K562 (cell line): ENCODE results near the gene CEP41. TPM values are rescaled to one million over a fixed set of nuclear protein-coding genes. Genes with fewer than 3 reads are reported as not detected.

ENCODE experiments used
- ATAC-seq: fragments of 200-7000 bp; cut with Tn5 transposase; 3 replicates; pipeline ENCODE4 v1.9.1; 2020; ENCODE audit warnings: moderate library complexity
- BruUV-seq: library from RNA; stranded (reverse); fragments of 400-500 nt; replicated peaks from 2 replicates; lab custom pipeline; 2021; lab: Mats Ljungman, UMichigan
- CTCF ChIA-PET: fragments of 300-600 bp; formaldehyde crosslinking; extraction: SDS; loops from one replicate; lab custom pipeline; 2021; ENCODE audit warnings: low intra/inter-chr PET ratio; lab: Yijun Ruan, JAX
- POLR2A ChIA-PET: fragments of 300-600, 350-650 bp; sonication (Branson Sonifier 250); formaldehyde crosslinking; extraction: SDS; loops from one replicate; lab custom pipeline; 2021; ENCODE audit warnings: antibody characterized with exemption, inconsistent platforms; lab: Yijun Ruan, JAX
- DNase-seq, 4 experiments: peaks; one replicate each; pipeline versions ENCODE4 v3.0.0 to v3.0.0-alpha.2; 2011 to 2018; ENCODE audit warnings: low spot score in 3 of 4, mixed read lengths in 3 of 4; ENCODE audit errors: extremely low read depth in 1 of 4
- FAIRE-seq: peaks from 2 replicates; lab custom pipeline; 2011; peaks lifted over from hg19 to GRCh38; lab: Jason Lieb, UNC
- H2AFZ ChIP-seq: 2 replicates; pipeline ENCODE4 v1.6.0; 2011; ENCODE audit warnings: low read depth, low read length, control low read depth, inconsistent platforms
- H3K27ac ChIP-seq: fragments of 200-600 bp; 3 replicates; pipeline ENCODE4 v1.8.0; 2011; ENCODE audit warnings: low read depth, mild to moderate bottlenecking, control low read depth, inconsistent platforms, low read length, moderate library complexity, mixed read lengths; ENCODE audit errors: extremely low read depth
- H3K27me3 ChIP-seq, 2 experiments: fragments of 300-600 bp in 1 of 2; 2 replicates in 1 of 2; 3 replicates in 1 of 2; pipeline versions ENCODE4 v1.6.0 to v1.8.0; 2011; ENCODE audit warnings: inconsistent platforms in 2 of 2, low read length in 2 of 2, mild to moderate bottlenecking in 1 of 2, mixed read lengths in 1 of 2, moderate library complexity in 1 of 2; ENCODE audit not compliant: control insufficient read depth in 2 of 2, insufficient read depth in 2 of 2
- H3K36me3 ChIP-seq: fragments of 300-600 bp; 3 replicates; pipeline ENCODE4 v1.8.0; 2011; ENCODE audit warnings: mild to moderate bottlenecking, low read length, inconsistent platforms; ENCODE audit not compliant: control insufficient read depth, insufficient read depth
- H3K4me1 ChIP-seq, 2 experiments: fragments of 200-600 bp in 1 of 2; replicated peaks in 1 of 2; 2 replicates in 1 of 2; 3 replicates in 1 of 2; pipeline versions ENCODE4 v1.5.1 to v1.8.0; 2011; ENCODE audit warnings: inconsistent platforms in 2 of 2, low read length in 2 of 2, mild to moderate bottlenecking in 1 of 2, mixed read lengths in 1 of 2, moderate library complexity in 1 of 2; ENCODE audit not compliant: control insufficient read depth in 2 of 2, insufficient read depth in 2 of 2
- H3K4me2 ChIP-seq: 2 replicates; pipeline ENCODE4 v1.6.1; 2011; ENCODE audit warnings: low read length, control low read depth, inconsistent platforms, mixed read lengths; ENCODE audit not compliant: insufficient read depth
- H3K4me3 ChIP-seq: fragments of 200-600 bp; sonication (generic), shearing (Covaris generic); 2 replicates; pipeline ENCODE4 v1.5.1; 2016; ENCODE audit warnings: control low read depth, inconsistent platforms
- H3K79me2 ChIP-seq: fragments of 200-600 bp; 3 replicates; pipeline ENCODE4 v1.8.0; 2011; ENCODE audit warnings: low read length, inconsistent platforms; ENCODE audit not compliant: control insufficient read depth, insufficient read depth
- H3K9ac ChIP-seq, 2 experiments: 2 replicates each; pipeline versions ENCODE4 v1.6.0 to v1.6.1; 2011; ENCODE audit warnings: low read depth in 2 of 2, low read length in 2 of 2, control low read depth in 1 of 2, inconsistent platforms in 1 of 2, mild to moderate bottlenecking in 1 of 2, mixed read lengths in 1 of 2; ENCODE audit not compliant: insufficient read depth in 1 of 2
- H3K9me1 ChIP-seq: one replicate; pipeline ENCODE4 v1.6.0; 2011; ENCODE audit warnings: inconsistent platforms, mild to moderate bottlenecking, low read length, moderate library complexity; ENCODE audit not compliant: control insufficient read depth, insufficient read depth
- H3K9me3 ChIP-seq: replicated peaks from 2 replicates; pipeline ENCODE4 v1.5.1; 2011; ENCODE audit warnings: low read depth, low read length, inconsistent platforms; ENCODE audit not compliant: control insufficient read depth, insufficient read depth
- H4K20me1 ChIP-seq: replicated peaks from 2 replicates; pipeline ENCODE4 v1.6.1; 2011; ENCODE audit warnings: low read length, inconsistent platforms, mixed read lengths; ENCODE audit not compliant: control insufficient read depth, insufficient read depth
- ATF4 ChIP-seq: fragments of 450-650 bp; formaldehyde crosslinking; IDR thresholded peaks from 2 replicates; pipeline ENCODE4 v1.4.0; 2022; ENCODE audit warnings: mild to moderate bottlenecking, moderate library complexity
- COPS2 ChIP-seq: fragments of 450-650 bp; conservative IDR thresholded peaks from 2 replicates; pipeline ENCODE4 v1.6.1; 2016; ENCODE audit warnings: mild to moderate bottlenecking, moderate library complexity
- CREB1 ChIP-seq, 2 experiments: sonication (generic) in 1 of 2; formaldehyde crosslinking in 1 of 2; IDR thresholded peaks; 2 replicates each; pipeline versions ENCODE4 v1.6.1 to v1.8.0; 2012 to 2022; ENCODE audit warnings: inconsistent platforms in 1 of 2, mild to moderate bottlenecking in 1 of 2, missing genetic modification reagents in 1 of 2, moderate library complexity in 1 of 2
- FOXM1 ChIP-seq, 2 experiments: fragments of 450-650 bp in 1 of 2; sonication (generic) in 1 of 2; formaldehyde crosslinking in 1 of 2; IDR thresholded peaks; 2 replicates each; pipeline versions ENCODE4 v1.6.1 to v1.9.0; 2017 to 2022; ENCODE audit warnings: low read depth in 2 of 2, mild to moderate bottlenecking in 2 of 2, missing genetic modification reagents in 1 of 2, moderate library complexity in 1 of 2
- MLLT1 ChIP-seq, 2 experiments: fragments of 450-650 bp; IDR thresholded peaks; 2 replicates each; pipeline ENCODE4 v1.6.1; 2016
- PHF20 ChIP-seq: fragments of 450-650 bp; IDR thresholded peaks from 2 replicates; pipeline ENCODE4 v1.6.1; 2018; ENCODE audit not compliant: partially characterized antibody
- ZNF277 ChIP-seq: fragments of 250-450 bp; sonication (Bioruptor Pico); IDR thresholded peaks from 2 replicates; pipeline ENCODE4 v1.8.0; 2022; ENCODE audit warnings: inconsistent platforms, mild to moderate bottlenecking, moderate library complexity, borderline replicate concordance
- ZNF280B ChIP-seq: fragments of 250-450 bp; sonication (Bioruptor Pico); IDR thresholded peaks from 2 replicates; pipeline ENCODE4 v1.5.1; 2021; ENCODE audit warnings: mild to moderate bottlenecking
- ZNF316 ChIP-seq: fragments of 450-650 bp; IDR thresholded peaks from 2 replicates; pipeline ENCODE4 v1.6.1; 2016
- ZNF445 ChIP-seq: fragments of 250-450 bp; sonication (Bioruptor Pico); IDR thresholded peaks from 2 replicates; pipeline ENCODE4 v1.4.0; 2020; ENCODE audit warnings: low read depth, mild to moderate bottlenecking, moderate library complexity
- WGBS: fragments of 100-300 bp; shearing (Covaris generic); methylation state at CpG from one replicate; pipeline ENCODE4 v1.1.6; 2016; ENCODE audit warnings: low coverage, mixed read lengths; ENCODE audit not compliant: insufficient coverage; ENCODE audit errors: missing lambda C conversion rate; 5-methylcytosine and 5-hydroxymethylcytosine counted together
- in situ Hi-C: fragments of 300-500 bp; cut with MboI; formaldehyde crosslinking; loops from 4 replicates; pipeline ENCODE4 v1.15.0; 2018; ENCODE audit warnings: inconsistent platforms, mixed read lengths
- intact Hi-C: fragments of 100-400 bp; cut with micrococcal nuclease; formaldehyde crosslinking; loops from 2 replicates; pipeline ENCODE4 v1.14.2; 2022
- polyA plus RNA-seq, 8 experiments: library from polyadenylated mRNA; depleted of rRNA in 4 of 8; stranded (reverse) in 5 of 8; unstranded in 3 of 8; fragments of >200 nt; fragmentation: Nextera tagmentation in 2 of 8; fragmentation: Illumina TruSeq in 1 of 8; extraction: Ambion mirVana in 2 of 8; extraction: Trizol in 1 of 8; gene quantifications; 2 replicates each; pipeline versions ENCODE4 v1.2.1 to v1.2.3, GENCODE V29; 2011 to 2014; ENCODE audit warnings: inconsistent platforms in 1 of 8, missing spikeins in 1 of 8
- total RNA-seq, 7 experiments: library from RNA; depleted of rRNA in 6 of 7; stranded (reverse); fragments of >200 nt in 6 of 7; fragmentation: Illumina TruSeq in 2 of 7; extraction: Trizol in 2 of 7; gene quantifications; 2 replicates each; pipeline versions ENCODE4 v1.2.1 to v1.2.3, GENCODE V29; 2011 to 2021; ENCODE audit warnings: low replicate concordance in 1 of 7

The CEP41 gene
- total and polyA plus RNA-seq, 9 of the 15 experiments (the other 6 are each of a cell fraction or from before 2014, with no cell fraction given): 1.5 to 15.5 (median 6.4) TPM

GRCh38 chr7:130430115-130430514, 10.7 kb downstream of the CEP41 start:
- H3K27me3 ChIP-seq: peaks cover 11 to 25% of the 10 kb centered on the region in 2 experiments; a peak in 4 of 5 replicates
- FAIRE-seq (no peak), DNase-seq (no peak), ATAC-seq (no peak)
- H4K20me1 ChIP-seq: no peaks in the 10 kb centered on the region
- TF ChIP-seq ZNF280B (CRISPR knock-in tag) (no peak), ZNF277 (CRISPR knock-in tag) (no peak), PHF20 (no peak), ZNF316 (no peak), ZNF445 (CRISPR knock-in tag) (no peak), CREB1 (IDR thresholded peaks at IDR 0.05) (no peak), CREB1 (CRISPR knock-in tag; IDR thresholded peaks at IDR 0.05) (no peak), FOXM1 (IDR thresholded peaks at IDR 0.05; ENCODE audit: low read depth) (no peak), FOXM1 (CRISPR knock-in tag; IDR thresholded peaks at IDR 0.05; ENCODE audit: low read depth) (no peak), MLLT1 (IDR thresholded peaks at IDR 0.05) (no peak), ATF4 (no peak), COPS2 (no peak)
- ChIA-PET CTCF (no interaction called here), POLR2A (interaction anchor here (1.1 kb wide), 1 partner anchor 11 kb away, joined by 4 read pairs; the partner anchor contains the start of gene CEP41)
- H3K9ac ChIP-seq: no peak overlapping the region
- no peaks in the 10 kb centered on the region for H3K36me3 ChIP-seq
- intact Hi-C loops: no loop called here
- H3K4me2 ChIP-seq: no peak overlapping the region
- 7% methylated on average over 1 of the region's 1 CpG for WGBS
- H3K4me3 ChIP-seq: no peak overlapping the region
- no TSS peak for BruUV-seq
- no peak overlapping the region for H3K27ac ChIP-seq
- no peaks in the 10 kb centered on the region for H3K9me3 ChIP-seq
- no peaks in the 10 kb centered on the region for H3K9me1 ChIP-seq
- H2AFZ ChIP-seq: no peak overlapping the region
- no peaks in the 10 kb centered on the region for H3K4me1 ChIP-seq
- in situ Hi-C loops: no loop called here
- H3K79me2 ChIP-seq: no peaks in the 10 kb centered on the region
